Kidney tubule cell (primary cell): ENCODE data around the gene TXK.

ENCODE experiments used
- DNase-seq: peaks from one replicate; pipeline ENCODE4 v3.0.0-alpha.2; 2018; ENCODE audit warnings: low spot score

TXK gene

DNA sequence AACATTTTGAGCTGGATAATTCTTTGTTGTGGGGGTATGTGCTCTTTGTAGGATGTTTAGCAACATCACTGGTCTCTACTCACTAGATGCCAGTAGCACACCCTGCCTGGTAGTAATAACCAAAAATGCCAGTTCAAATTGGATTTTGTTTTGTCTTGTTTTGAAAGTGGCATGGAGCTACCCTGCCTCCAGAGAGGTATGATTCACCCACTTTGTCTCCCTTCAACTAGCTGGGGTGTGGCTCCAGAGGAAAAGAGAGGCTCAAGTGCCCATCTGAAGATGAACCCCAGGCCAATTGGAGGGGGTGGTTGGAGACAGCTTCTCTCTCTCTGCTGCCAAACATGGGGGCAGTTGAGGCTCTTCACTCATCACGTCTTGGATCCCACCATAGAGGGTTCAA lies 83.0 kb downstream of the TXK start:
- no peak for DNase-seq

DNA sequence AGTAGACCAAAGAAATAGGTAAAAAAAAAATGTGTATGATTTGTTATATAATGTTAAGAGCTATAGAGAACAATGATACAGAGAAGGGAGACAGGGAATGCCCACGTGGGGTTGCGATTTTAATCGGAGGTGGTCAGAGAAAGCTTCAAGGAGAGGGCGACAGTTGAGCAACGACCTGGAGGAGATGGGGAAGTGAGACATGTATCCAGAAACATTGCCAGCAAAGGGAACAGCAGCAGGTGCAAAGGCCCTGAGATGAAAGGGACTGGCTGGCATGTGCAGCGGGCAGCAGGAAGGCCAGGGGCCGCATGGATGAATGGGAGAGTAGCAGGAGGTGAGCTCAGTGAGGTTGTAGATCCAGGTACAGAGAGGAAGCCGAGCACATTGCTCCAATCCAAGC lies 84.6 kb downstream of the TXK start:
- no peak for DNase-seq

DNA sequence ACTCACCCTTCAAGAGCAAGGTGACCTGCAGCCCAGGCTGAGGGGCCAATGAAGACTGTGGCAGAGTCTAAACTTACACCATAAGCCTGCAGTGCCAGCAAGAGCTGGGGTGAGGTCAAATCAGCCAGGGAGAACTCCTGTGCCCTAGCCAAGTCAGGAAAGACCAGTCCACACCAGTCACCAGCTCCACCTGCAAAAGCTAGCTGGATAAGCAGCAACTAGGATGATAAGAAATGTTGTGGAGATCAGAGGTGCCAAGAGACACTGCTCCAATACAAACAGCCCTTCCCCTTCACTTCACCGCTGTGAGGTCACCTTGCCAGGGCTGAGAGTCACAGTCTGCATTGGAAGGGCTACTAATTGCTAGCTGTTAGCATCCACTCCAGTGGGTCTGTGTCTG lies 86.2 kb downstream of the TXK start:
- no peak for DNase-seq

DNA sequence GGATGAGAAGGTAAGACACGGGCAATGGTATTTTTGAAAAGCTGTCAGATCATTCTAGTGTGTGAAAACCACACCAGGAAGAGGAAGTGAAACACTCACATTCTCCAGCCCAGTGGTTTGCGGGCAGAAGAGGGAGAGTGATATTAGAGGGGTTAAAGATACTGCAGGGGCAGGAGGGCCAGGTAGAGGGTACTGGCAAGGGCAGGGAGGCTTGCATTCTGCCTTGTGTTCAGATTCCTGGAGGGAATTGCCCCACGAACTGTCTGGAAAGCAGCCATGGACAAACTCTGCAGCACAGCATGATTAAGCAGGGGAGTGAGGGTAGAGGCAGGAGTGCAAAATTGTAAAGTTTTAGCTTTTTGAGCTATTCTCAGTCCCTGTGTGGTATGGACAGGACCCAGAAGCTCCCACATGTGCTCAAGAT lies 86.6 kb downstream of the TXK start:
- DNase-seq = peak; percentile 57

DNA sequence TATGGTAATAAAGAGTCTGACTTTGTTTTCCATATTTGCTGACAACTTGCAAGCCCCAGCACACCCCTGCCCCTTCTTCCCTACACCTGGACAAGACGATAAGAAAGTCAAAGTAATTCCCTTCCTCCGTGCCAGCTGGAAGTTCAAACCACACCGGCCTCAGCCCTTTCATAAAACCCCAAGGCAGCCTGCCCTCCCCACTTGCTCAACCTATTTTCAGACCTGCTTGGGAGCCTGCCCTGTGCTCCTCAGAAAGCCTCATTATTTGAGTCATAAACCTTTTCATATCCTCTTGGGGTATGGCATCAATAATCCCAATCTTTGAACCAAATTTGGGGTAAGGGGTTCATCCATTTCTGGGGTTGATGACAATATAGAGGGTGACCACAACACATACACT lies 88.0 kb downstream of the TXK start:
- DNase-seq = no peak

DNA sequence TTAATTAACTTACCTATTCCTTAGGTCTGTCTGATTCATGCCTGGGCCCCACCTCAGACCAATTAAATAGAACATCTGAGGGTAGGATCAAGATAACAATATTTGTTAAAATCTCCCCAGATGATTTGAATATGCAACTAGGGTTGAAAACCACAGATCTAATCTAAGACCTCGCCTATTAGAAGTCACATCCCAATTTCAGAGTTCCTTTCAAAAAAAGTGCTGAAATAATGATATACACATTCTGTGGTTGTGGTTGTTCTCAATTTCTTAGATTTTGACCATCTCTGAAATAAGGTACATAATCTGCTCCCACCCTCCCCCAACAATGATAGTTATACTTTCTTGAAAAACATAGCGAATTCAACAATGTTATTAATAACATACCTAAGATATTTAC lies 89.8 kb downstream of the TXK start:
- no peak for DNase-seq

DNA sequence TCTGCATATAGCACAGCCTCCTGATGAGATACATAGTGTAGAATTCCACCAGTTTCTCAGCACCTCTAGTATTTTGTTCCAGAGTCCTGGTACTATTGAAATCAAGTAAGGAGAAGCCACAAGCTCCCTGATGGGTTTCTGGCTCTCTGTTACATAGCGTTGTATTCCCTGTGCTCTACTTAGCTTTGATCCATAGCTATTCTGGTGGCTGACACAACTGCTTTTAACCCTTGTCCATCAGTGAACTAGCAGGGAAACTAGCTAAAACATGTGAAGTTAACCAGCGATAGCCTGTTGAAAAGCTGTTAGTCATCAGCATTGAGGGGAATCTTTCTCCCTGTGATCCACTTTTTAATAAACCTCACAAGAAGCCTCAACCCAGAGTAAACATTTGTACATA lies 90.5 kb downstream of the TXK start:
- no peak for DNase-seq

DNA sequence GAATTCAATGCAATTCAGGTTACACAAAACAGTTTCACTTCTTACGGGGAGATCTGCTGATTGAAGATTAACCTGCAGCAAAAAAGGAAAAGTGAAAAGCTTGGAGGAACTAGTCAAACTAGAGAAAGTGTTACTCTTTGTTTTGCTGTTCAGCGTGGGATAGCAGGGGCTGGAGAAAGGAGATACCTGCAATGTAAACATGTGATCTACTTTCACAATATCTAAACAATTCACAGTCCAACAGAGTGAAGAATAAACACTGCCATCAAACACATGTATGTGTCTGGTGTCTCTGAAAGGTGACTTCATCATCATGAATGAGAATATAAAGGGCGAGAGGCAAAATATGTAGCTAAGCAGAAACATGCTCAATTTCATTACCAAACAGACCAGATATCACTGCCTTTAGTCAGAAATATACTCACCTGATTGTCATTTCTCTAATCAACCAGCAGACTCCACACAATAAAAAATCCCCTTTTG lies 91.0 kb downstream of the TXK start:
- DNase-seq = peak; percentile 24

DNA sequence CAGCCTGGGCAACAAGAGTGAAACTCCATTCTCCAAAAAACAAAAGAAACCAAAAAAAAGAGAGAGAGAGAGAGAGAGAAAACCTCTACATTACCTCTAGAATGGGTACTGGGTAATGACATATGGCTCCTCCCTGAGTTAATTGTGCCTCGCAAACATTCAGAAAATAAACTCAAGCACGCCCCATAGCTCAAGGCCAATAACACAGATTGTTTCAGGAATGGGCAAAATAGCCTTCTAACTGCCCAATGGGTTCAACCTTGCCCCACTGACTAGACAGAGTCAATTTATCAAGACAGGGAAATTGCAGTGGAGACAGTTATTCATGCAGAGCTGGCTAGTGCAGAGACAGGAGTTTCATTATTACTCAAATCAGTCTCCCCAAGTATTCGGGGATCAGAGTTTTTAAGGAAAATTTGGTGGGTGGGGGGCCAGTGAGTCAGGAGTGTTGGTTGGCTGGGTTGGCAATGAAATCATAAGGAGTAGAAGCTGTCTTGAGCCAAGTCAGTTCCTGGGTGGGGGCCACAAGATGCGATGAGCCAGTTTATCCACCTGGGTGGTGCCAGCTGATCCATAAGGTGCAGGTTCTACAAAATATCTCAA lies 92.4 kb downstream of the TXK start:
- DNase-seq = no peak

DNA sequence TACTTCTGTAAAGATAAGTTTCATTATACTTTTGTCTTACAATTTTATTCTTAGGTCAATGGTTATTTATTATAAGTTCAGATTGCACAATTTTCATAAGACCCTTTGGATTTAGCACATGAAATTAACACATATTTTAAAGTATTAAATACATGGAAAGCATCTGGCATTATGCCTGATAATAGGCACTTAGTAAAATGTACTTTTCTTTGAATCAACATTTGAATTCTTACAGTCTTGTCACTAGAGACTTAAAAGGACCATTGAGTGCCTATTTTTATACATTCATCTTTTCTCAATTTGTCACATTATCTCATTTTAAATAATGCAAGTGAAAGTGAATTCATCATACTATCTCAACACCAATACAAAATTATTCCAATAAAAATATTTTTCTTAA lies 94.5 kb downstream of the TXK start:
- DNase-seq = no peak

DNA sequence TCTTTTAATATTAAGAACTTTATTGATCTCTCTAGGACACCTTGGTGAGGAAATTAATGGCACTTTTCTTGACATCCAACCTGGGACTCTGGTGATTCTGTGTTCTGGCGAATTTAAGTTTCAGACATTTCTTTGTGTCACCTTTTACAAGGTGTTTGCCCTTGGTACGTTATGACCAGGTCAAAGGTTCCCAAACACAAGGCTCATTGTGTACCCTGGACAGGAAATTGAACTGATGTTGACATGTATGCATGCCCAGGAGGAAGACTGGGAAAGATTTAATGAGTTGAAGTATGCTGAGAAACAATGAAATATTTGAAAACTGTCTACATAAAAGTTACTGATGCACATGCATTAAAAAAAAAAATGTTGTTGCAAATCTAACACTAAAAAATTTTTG lies 95.4 kb downstream of the TXK start:
- no peak for DNase-seq

DNA sequence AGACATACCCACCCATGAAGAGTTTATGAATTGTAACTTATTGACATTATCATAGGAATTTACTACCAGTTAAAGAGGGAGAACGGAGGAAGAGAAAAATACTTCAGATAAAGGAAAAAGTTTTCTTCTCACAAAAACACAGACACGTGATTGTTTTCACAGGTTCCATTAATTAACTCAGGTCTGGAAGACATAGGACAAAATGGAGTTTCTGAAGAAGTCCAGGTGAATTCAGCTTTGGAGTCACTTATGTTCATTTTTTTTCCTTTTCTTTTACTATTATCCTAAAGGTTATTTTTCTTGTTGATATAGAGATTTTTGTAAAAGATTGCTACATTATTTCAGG lies 97.0 kb downstream of the TXK start:
- no peak for DNase-seq

DNA sequence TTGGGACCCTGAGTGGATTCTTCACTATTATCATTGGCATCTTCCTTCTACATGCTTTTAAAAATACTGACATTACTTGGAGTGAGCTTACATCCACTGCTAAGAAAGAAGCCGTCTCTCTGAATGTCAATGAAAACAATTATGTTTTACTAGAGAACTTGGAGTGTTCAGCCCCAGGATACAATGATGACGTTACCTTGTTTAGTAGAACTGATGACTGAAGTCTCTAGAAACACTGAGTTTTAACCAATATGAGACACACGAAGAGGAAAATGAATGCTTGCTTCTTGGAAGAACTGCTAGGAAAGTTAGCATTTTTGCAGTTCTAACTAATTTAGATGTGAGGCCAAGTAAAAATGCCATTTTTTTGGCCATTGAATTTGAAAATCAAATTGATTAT lies 98.1 kb downstream of the TXK start:
- DNase-seq = no peak

DNA sequence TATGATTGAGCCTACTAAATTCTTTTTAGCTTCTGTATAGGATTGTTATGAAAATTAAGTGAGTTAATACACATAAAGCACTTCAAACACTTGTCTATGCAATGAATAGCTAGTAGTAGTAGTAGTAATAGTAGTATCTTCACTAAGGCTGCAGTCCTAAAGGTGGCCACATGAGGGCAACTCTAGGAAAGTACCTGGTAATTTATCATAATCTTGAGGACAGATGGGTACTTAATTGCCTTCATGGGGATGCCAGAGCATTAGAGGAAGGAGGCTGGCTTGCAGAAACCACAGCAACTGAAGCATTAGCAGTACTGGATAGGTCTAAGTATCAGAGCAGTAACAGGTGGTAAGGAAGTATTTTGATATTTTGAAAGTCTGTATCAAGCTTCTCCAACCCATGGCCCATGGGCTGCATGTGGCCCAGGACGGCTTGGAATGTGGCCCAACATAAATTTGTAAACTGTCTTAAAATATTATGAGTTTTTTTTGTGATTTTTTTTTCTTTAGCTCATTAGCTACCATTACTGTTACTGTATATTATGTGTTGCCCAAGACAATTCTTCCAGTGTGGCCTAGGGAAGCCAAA lies 100.1 kb downstream of the TXK start:
- DNase-seq = peak; percentile 60

DNA sequence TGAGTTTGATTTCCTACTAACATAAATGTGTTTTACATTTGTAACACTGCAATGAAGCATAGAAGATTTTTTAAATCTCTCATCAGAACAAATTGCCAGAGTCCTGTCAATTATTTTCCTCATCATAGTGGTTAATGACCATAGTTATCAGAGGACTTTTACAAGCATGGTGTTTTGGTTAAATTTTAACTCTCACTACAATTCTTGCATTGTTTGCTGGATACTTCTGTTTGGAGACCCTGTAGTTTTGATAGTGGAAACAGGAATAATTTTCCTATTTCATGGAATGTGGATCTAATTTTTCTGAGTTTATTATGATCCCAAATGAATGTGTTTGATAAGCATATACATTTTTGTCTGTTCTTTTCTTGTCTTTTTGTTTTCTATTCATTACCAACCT lies 100.6 kb downstream of the TXK start:
- DNase-seq = no peak

DNA sequence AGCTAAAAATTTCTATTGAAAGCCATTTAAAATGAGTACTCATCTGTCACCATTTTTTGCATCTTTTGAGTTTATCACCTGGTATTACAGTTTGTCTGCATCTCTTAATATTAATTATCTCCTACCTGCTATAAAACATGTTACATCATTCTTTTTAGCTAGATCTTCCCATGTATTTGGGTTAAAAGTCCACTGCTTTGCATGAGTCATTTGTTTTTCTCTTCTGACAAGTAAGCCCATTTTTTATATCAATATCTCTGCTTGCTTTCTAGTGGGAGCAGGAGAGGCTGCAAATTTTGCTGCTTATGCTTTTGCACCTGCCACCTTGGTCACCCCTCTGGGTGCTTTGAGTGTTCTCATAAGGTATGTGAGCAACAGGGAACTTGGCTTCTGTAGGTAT lies 101.3 kb downstream of the TXK start:
- no peak for DNase-seq

DNA sequence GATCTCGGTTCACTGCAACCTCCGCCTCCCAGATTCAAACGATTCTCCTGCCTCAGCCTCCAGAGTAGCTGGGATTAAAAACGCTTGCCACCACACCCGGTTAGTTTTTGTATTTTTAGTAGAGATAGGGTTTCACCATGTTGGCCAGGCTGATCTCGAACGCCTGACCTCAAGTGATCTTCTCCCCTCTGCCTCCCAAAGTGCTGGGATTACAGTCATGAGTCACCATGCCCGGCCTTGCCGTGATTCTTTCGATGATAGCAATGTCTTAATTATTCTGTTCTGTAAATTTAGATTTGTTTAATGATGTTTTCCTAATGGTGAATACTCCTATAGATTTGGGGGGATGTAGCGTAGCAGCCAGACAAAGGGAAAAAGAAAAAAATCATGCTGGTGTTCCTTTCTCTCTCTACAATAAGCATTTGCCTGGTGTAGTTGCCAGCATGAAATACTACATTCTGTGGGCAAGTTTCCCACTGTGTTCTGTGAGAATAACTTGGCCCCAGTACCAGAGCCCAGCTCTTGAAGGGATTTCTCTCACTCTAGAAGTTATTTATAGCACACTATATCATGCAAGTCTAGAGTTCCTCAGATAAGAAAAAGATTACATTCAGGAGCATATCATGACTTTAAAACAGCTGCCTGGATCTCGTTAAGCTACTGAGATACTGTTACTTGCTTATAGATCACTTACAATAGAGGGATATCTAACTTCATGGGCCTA lies 102.1 kb downstream of the TXK start:
- DNase-seq = no peak

DNA sequence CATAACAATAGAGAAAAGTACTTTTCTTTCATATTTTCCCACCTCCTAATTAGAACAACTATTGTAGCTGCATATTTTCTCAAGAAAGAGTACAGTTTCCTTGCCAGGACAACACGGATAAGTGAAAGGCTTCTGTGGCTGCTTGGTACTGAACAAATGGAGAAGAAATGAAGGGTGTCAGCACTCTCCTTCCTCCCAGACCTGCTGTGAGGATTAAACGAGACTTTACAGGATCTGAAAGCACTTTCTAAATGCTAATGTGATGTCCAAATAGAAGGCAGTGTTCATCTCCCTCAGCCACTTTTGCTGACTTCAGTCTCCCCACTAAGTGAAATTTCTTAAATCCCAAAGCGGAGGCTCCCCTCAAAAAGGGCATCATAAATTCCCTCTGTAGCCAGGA lies 103.6 kb downstream of the TXK start:
- DNase-seq = no peak

DNA sequence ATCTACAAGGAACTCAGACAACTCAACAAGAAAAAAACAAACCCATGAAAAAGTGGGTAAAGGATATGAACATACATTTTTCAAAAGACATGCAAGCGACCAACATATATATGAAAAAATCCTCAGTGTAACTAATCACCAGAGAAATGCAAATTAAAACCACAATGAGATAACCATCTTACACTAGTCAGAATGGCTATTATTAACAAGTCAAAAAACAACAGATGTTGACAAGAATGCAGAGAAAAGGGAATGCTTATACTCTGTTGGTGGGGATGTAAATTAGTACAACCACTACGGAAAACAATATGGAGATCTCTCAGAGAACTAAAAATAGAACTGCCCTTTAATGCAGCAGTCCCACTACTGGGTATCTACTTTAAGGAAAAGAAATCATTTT lies 105.4 kb downstream of the TXK start:
- no peak for DNase-seq

DNA sequence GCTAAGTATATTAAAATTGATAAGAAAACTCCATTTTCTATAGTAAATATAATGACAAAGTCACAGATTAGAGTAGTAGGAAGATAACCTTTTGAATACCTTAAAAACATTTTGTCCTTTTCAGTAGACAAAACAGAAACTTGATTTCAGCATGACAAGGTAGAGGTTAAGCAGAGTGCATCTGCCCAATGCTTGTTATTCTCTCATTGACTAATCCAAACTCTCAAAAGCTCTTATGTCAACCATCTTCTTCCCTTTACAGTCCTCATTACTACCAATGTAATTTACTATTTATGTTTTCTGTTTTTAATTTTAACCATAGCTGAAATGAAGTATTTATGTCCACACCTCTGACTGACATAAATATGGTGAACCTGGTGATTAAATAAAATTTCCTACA lies 106.4 kb downstream of the TXK start:
- DNase-seq = no peak

DNA sequence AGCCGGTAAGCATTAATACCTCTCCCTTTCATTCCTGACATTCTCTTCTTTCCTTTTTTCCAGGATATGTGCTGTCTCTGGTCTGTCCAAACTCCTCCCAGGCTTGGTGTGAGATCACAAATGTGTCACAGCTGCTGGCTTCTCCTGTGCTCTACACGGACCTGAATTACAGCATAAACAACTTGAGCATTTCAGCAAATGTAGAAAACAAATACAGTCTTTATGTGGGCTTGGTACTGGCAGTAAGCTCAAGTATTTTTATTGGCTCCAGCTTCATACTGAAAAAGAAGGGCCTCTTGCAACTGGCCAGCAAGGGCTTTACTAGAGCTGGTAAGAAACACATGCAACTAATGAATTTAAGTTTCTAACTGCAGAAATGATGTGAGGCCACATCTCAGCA lies 109.0 kb downstream of the TXK start:
- DNase-seq = no peak

DNA sequence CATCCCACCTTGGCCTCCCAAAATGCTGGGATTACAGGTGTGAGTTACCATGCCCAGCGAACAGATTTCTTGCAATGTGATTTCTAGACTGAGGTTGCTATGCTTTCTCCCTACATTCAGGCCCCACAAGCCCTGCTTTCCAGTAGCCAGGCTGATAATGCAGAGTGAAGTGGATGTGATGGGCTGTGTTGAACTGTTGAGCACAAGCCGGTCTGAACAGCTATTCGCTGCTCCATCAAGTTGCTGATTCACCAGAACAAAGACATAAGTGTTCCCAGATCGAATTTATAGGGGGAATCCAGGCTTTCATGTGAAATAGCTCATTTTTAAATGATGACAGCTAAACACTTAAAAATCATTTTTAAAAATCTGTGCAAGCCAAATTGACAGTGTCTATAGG lies 109.5 kb downstream of the TXK start:
- no peak for DNase-seq

DNA sequence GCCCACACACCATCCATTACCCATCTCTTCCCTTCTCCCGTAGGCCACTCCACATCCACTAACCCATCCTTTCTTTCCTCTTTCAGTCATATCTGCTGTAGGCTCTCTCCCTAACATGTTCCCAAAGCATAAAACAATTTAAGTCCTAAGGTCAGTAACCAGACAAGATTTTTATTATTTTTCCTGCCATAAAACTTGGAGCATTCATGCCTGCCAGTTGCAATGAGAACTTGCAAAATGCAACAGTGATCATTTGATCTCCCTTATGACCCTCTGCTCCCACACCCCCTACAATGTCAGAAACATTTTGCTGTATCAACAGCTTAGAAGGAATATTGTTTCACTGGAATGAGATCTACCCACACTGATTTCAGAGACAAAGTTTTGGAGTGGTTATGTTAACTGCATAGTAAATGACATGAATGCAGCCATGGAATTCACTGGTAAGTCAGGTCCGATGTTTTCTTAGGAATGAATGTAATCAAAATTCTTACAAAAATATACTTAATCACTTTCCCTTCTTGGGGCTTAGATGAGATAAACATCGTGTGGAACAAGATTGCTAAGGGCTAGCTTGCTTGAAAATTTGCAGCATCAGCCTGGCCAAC lies 111.8 kb downstream of the TXK start:
- no peak for DNase-seq
